K562 (cell line): ENCODE results near the gene IL9. TPM values are rescaled to one million over a fixed set of nuclear protein-coding genes. Genes with fewer than 3 reads are reported as not detected.

Source experiments
- ATAC-seq: fragments of 200-7000 bp; cut with Tn5 transposase; 3 replicates; pipeline ENCODE4 v1.9.1; 2020; ENCODE audit warnings: moderate library complexity
- BruUV-seq: library from RNA; stranded (reverse); fragments of 400-500 nt; replicated peaks from 2 replicates; lab custom pipeline; 2021; lab: Mats Ljungman, UMichigan
- CTCF ChIA-PET: fragments of 300-600 bp; formaldehyde crosslinking; extraction: SDS; loops from one replicate; lab custom pipeline; 2021; ENCODE audit warnings: low intra/inter-chr PET ratio; lab: Yijun Ruan, JAX
- POLR2A ChIA-PET: fragments of 300-600, 350-650 bp; sonication (Branson Sonifier 250); formaldehyde crosslinking; extraction: SDS; loops from one replicate; lab custom pipeline; 2021; ENCODE audit warnings: antibody characterized with exemption, inconsistent platforms; lab: Yijun Ruan, JAX
- DNase-seq, 4 experiments: peaks; one replicate each; pipeline versions ENCODE4 v3.0.0 to v3.0.0-alpha.2; 2011 to 2018; ENCODE audit warnings: low spot score in 3 of 4, mixed read lengths in 3 of 4; ENCODE audit errors: extremely low read depth in 1 of 4
- FAIRE-seq: peaks from 2 replicates; lab custom pipeline; 2011; peaks lifted over from hg19 to GRCh38; lab: Jason Lieb, UNC
- H2AFZ ChIP-seq: 2 replicates; pipeline ENCODE4 v1.6.0; 2011; ENCODE audit warnings: low read depth, low read length, control low read depth, inconsistent platforms
- H3K27ac ChIP-seq: fragments of 200-600 bp; 3 replicates; pipeline ENCODE4 v1.8.0; 2011; ENCODE audit warnings: low read depth, mild to moderate bottlenecking, control low read depth, inconsistent platforms, low read length, moderate library complexity, mixed read lengths; ENCODE audit errors: extremely low read depth
- H3K27me3 ChIP-seq, 2 experiments: fragments of 300-600 bp in 1 of 2; 2 replicates in 1 of 2; 3 replicates in 1 of 2; pipeline versions ENCODE4 v1.6.0 to v1.8.0; 2011; ENCODE audit warnings: inconsistent platforms in 2 of 2, low read length in 2 of 2, mild to moderate bottlenecking in 1 of 2, mixed read lengths in 1 of 2, moderate library complexity in 1 of 2; ENCODE audit not compliant: control insufficient read depth in 2 of 2, insufficient read depth in 2 of 2
- H3K36me3 ChIP-seq: fragments of 300-600 bp; 3 replicates; pipeline ENCODE4 v1.8.0; 2011; ENCODE audit warnings: mild to moderate bottlenecking, low read length, inconsistent platforms; ENCODE audit not compliant: control insufficient read depth, insufficient read depth
- H3K4me1 ChIP-seq, 2 experiments: fragments of 200-600 bp in 1 of 2; replicated peaks in 1 of 2; 2 replicates in 1 of 2; 3 replicates in 1 of 2; pipeline versions ENCODE4 v1.5.1 to v1.8.0; 2011; ENCODE audit warnings: inconsistent platforms in 2 of 2, low read length in 2 of 2, mild to moderate bottlenecking in 1 of 2, mixed read lengths in 1 of 2, moderate library complexity in 1 of 2; ENCODE audit not compliant: control insufficient read depth in 2 of 2, insufficient read depth in 2 of 2
- H3K4me2 ChIP-seq: 2 replicates; pipeline ENCODE4 v1.6.1; 2011; ENCODE audit warnings: low read length, control low read depth, inconsistent platforms, mixed read lengths; ENCODE audit not compliant: insufficient read depth
- H3K4me3 ChIP-seq: fragments of 200-600 bp; sonication (generic), shearing (Covaris generic); 2 replicates; pipeline ENCODE4 v1.5.1; 2016; ENCODE audit warnings: control low read depth, inconsistent platforms
- H3K79me2 ChIP-seq: fragments of 200-600 bp; 3 replicates; pipeline ENCODE4 v1.8.0; 2011; ENCODE audit warnings: low read length, inconsistent platforms; ENCODE audit not compliant: control insufficient read depth, insufficient read depth
- H3K9ac ChIP-seq, 2 experiments: 2 replicates each; pipeline versions ENCODE4 v1.6.0 to v1.6.1; 2011; ENCODE audit warnings: low read depth in 2 of 2, low read length in 2 of 2, control low read depth in 1 of 2, inconsistent platforms in 1 of 2, mild to moderate bottlenecking in 1 of 2, mixed read lengths in 1 of 2; ENCODE audit not compliant: insufficient read depth in 1 of 2
- H3K9me1 ChIP-seq: one replicate; pipeline ENCODE4 v1.6.0; 2011; ENCODE audit warnings: inconsistent platforms, mild to moderate bottlenecking, low read length, moderate library complexity; ENCODE audit not compliant: control insufficient read depth, insufficient read depth
- H3K9me3 ChIP-seq: replicated peaks from 2 replicates; pipeline ENCODE4 v1.5.1; 2011; ENCODE audit warnings: low read depth, low read length, inconsistent platforms; ENCODE audit not compliant: control insufficient read depth, insufficient read depth
- H4K20me1 ChIP-seq: replicated peaks from 2 replicates; pipeline ENCODE4 v1.6.1; 2011; ENCODE audit warnings: low read length, inconsistent platforms, mixed read lengths; ENCODE audit not compliant: control insufficient read depth, insufficient read depth
- CXXC5 ChIP-seq: fragments of 250-450 bp; sonication (Bioruptor Pico); IDR thresholded peaks from 2 replicates; pipeline ENCODE4 v1.8.0; 2022; ENCODE audit warnings: inconsistent platforms, mild to moderate bottlenecking, moderate library complexity
- GABPA ChIP-seq: fragments of 200-800 bp; sonication (Bioruptor generic); conservative IDR thresholded peaks from 2 replicates; pipeline ENCODE4 v1.6.1; 2016; ENCODE audit warnings: low read depth, missing genetic modification characterization, missing compliant biosample characterization
- HLTF ChIP-seq: fragments of 450-650 bp; IDR thresholded peaks from 2 replicates; pipeline ENCODE4 v1.6.1; 2016
- HNRNPK ChIP-seq: fragments of 200-400 bp; formaldehyde crosslinking; IDR thresholded peaks from one replicate; pipeline ENCODE4 v1.6.1; 2018; ENCODE audit warnings: mild to moderate bottlenecking, low read depth, low read length; ENCODE audit not compliant: poor library complexity, severe bottlenecking
- NFYB ChIP-seq: IDR thresholded peaks from 2 replicates; pipeline ENCODE4 v1.6.1; 2011; ENCODE audit warnings: mild to moderate bottlenecking, moderate library complexity; ENCODE audit not compliant: insufficient read length; ENCODE audit errors: extremely low read depth
- PHF20 ChIP-seq: fragments of 450-650 bp; IDR thresholded peaks from 2 replicates; pipeline ENCODE4 v1.6.1; 2018; ENCODE audit not compliant: partially characterized antibody
- RAD51 ChIP-seq: fragments of 450-650 bp; IDR thresholded peaks from 2 replicates; pipeline ENCODE4 v1.7.1; 2016; ENCODE audit warnings: low read depth, mild to moderate bottlenecking, borderline replicate concordance
- TAF9B ChIP-seq: fragments of 450-650 bp; IDR thresholded peaks from 2 replicates; pipeline ENCODE4 v1.6.1; 2018; ENCODE audit warnings: mild to moderate bottlenecking; ENCODE audit not compliant: partially characterized antibody
- in situ Hi-C: fragments of 300-500 bp; cut with MboI; formaldehyde crosslinking; loops from 4 replicates; pipeline ENCODE4 v1.15.0; 2018; ENCODE audit warnings: inconsistent platforms, mixed read lengths
- intact Hi-C: fragments of 100-400 bp; cut with micrococcal nuclease; formaldehyde crosslinking; loops from 2 replicates; pipeline ENCODE4 v1.14.2; 2022
- polyA plus RNA-seq, 8 experiments: library from polyadenylated mRNA; depleted of rRNA in 4 of 8; stranded (reverse) in 5 of 8; unstranded in 3 of 8; fragments of >200 nt; fragmentation: Nextera tagmentation in 2 of 8; fragmentation: Illumina TruSeq in 1 of 8; extraction: Ambion mirVana in 2 of 8; extraction: Trizol in 1 of 8; gene quantifications; 2 replicates each; pipeline versions ENCODE4 v1.2.1 to v1.2.3, GENCODE V29; 2011 to 2014; ENCODE audit warnings: inconsistent platforms in 1 of 8, missing spikeins in 1 of 8
- total RNA-seq, 7 experiments: library from RNA; depleted of rRNA in 6 of 7; stranded (reverse); fragments of >200 nt in 6 of 7; fragmentation: Illumina TruSeq in 2 of 7; extraction: Trizol in 2 of 7; gene quantifications; 2 replicates each; pipeline versions ENCODE4 v1.2.1 to v1.2.3, GENCODE V29; 2011 to 2021; ENCODE audit warnings: low replicate concordance in 1 of 7
- TF ChIP-seq, protein P1 (sequence below): IDR thresholded peaks from 3 replicates; pipeline ENCODE4 v1.6.1; 2011; ENCODE audit warnings: borderline replicate concordance, mild to moderate bottlenecking, moderate library complexity; ENCODE audit not compliant: insufficient read length; ENCODE audit errors: extremely low read depth
- TF ChIP-seq, protein P2 (sequence below), 2 experiments: IDR thresholded peaks; 2 replicates each; pipeline ENCODE4 v1.6.1; 2011; ENCODE audit warnings: borderline replicate concordance in 1 of 2, control low read depth in 1 of 2, low read depth in 1 of 2, low read length in 1 of 2, mild to moderate bottlenecking in 1 of 2, mixed read lengths in 1 of 2, moderate library complexity in 1 of 2; ENCODE audit not compliant: insufficient read depth in 1 of 2, insufficient read length in 1 of 2, poor library complexity in 1 of 2, severe bottlenecking in 1 of 2; ENCODE audit errors: extremely low read depth in 1 of 2
- TF ChIP-seq, protein P3 (sequence below): sonication (generic); formaldehyde crosslinking; IDR thresholded peaks from 2 replicates; pipeline ENCODE4 v1.8.0; 2022; ENCODE audit warnings: missing genetic modification reagents, mild to moderate bottlenecking, moderate library complexity, borderline replicate concordance
- TF ChIP-seq, protein P4 (sequence below): fragments of 250-450 bp; sonication (Bioruptor Pico); IDR thresholded peaks from 2 replicates; pipeline ENCODE4 v1.4.0; 2020; ENCODE audit warnings: mild to moderate bottlenecking, moderate library complexity

IL9 gene
- total and polyA plus RNA-seq, 9 of the 15 experiments (the other 6 are each of a cell fraction or from before 2014, with no cell fraction given): not detected

DNA sequence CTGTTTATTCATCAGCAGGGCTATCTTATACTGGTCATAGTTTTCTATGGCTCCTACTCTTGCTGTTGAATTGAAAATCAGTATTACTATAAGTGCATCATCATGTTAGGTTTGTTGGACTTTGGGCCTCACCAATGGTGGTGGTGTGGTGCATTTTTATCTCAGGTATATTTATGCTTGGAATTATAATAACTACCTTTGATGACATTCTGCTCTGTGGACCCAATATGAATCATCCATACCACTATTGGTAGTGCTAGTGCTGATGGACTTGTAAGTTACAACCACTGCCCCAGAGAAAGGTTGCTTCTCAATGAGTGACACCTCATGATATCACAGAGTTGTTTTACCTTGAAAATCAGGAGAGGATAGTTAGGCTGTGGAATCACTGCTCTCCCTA, 28.0 kb downstream of the IL9 start:
- Histone ChIP-seq H3K36me3 (no peaks in the 10 kb centered on the region), H3K4me1 (no peaks in the 10 kb centered on the region), H3K9me3 (no peaks in the 10 kb centered on the region), H3K27ac (no peak overlapping the region), H3K4me2 (no peak overlapping the region), H3K4me3 (no peak overlapping the region), H3K27me3 (peaks cover 0 to 14% of the 10 kb centered on the region in 2 experiments; a peak in 3 of 5 replicates), H3K9ac (no peak overlapping the region), H3K79me2 (no peaks in the 10 kb centered on the region), H4K20me1 (no peaks in the 10 kb centered on the region), H2AFZ (no peak overlapping the region), H3K9me1 (no peaks in the 10 kb centered on the region)
- DNase-seq (no peak), FAIRE-seq (no peak), ATAC-seq (no peak)
- no TSS peak for BruUV-seq
- intact Hi-C loops: no loop called here
- in situ Hi-C loops: no loop called here
- CTCF ChIA-PET: no interaction called here
- POLR2A ChIA-PET: no interaction called here
- TF ChIP-seq TAF9B (no peak), CXXC5 (no peak), HNRNPK (no peak), PHF20 (no peak), GABPA (tag) (no peak), HLTF (no peak), RAD51 (no peak), NFYB (no peak)
- TF ChIP-seq, protein P1, sequence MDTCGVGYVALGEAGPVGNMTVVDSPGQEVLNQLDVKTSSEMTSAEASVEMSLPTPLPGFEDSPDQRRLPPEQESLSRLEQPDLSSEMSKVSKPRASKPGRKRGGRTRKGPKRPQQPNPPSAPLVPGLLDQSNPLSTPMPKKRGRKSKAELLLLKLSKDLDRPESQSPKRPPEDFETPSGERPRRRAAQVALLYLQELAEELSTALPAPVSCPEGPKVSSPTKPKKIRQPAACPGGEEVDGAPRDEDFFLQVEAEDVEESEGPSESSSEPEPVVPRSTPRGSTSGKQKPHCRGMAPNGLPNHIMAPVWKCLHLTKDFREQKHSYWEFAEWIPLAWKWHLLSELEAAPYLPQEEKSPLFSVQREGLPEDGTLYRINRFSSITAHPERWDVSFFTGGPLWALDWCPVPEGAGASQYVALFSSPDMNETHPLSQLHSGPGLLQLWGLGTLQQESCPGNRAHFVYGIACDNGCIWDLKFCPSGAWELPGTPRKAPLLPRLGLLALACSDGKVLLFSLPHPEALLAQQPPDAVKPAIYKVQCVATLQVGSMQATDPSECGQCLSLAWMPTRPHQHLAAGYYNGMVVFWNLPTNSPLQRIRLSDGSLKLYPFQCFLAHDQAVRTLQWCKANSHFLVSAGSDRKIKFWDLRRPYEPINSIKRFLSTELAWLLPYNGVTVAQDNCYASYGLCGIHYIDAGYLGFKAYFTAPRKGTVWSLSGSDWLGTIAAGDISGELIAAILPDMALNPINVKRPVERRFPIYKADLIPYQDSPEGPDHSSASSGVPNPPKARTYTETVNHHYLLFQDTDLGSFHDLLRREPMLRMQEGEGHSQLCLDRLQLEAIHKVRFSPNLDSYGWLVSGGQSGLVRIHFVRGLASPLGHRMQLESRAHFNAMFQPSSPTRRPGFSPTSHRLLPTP: no peak
- TF ChIP-seq, protein P2, sequence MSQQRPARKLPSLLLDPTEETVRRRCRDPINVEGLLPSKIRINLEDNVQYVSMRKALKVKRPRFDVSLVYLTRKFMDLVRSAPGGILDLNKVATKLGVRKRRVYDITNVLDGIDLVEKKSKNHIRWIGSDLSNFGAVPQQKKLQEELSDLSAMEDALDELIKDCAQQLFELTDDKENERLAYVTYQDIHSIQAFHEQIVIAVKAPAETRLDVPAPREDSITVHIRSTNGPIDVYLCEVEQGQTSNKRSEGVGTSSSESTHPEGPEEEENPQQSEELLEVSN (IDR thresholded peaks at IDR 0.05; ENCODE audit: borderline replicate concordance in 1 of 2, extremely low read depth in 1 of 2, insufficient read depth in 1 of 2, insufficient read length in 1 of 2, low read depth in 1 of 2, low read length in 1 of 2, poor library complexity in 1 of 2, severe bottlenecking in 1 of 2): no peak
- TF ChIP-seq, protein P3, sequence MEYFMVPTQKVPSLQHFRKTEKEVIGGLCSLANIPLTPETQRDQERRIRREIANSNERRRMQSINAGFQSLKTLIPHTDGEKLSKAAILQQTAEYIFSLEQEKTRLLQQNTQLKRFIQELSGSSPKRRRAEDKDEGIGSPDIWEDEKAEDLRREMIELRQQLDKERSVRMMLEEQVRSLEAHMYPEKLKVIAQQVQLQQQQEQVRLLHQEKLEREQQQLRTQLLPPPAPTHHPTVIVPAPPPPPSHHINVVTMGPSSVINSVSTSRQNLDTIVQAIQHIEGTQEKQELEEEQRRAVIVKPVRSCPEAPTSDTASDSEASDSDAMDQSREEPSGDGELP (CRISPR knock-in tag): no peak
- TF ChIP-seq, protein P4, sequence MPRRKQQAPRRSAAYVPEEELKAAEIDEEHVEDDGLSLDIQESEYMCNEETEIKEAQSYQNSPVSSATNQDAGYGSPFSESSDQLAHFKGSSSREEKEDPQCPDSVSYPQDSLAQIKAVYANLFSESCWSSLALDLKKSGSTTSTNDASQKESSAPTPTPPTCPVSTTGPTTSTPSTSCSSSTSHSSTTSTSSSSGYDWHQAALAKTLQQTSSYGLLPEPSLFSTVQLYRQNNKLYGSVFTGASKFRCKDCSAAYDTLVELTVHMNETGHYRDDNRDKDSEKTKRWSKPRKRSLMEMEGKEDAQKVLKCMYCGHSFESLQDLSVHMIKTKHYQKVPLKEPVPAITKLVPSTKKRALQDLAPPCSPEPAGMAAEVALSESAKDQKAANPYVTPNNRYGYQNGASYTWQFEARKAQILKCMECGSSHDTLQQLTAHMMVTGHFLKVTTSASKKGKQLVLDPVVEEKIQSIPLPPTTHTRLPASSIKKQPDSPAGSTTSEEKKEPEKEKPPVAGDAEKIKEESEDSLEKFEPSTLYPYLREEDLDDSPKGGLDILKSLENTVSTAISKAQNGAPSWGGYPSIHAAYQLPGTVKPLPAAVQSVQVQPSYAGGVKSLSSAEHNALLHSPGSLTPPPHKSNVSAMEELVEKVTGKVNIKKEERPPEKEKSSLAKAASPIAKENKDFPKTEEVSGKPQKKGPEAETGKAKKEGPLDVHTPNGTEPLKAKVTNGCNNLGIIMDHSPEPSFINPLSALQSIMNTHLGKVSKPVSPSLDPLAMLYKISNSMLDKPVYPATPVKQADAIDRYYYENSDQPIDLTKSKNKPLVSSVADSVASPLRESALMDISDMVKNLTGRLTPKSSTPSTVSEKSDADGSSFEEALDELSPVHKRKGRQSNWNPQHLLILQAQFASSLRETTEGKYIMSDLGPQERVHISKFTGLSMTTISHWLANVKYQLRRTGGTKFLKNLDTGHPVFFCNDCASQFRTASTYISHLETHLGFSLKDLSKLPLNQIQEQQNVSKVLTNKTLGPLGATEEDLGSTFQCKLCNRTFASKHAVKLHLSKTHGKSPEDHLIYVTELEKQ (CRISPR knock-in tag): no peak
